ENCODE results near the gene DYNC1I1. TPM values are rescaled to one million over a fixed set of nuclear protein-coding genes. Genes with fewer than 3 reads are reported as not detected.

The DYNC1I1 gene
- total and polyA plus RNA-seq, 2 donors: 2.5 to 6.3 TPM

DNA sequence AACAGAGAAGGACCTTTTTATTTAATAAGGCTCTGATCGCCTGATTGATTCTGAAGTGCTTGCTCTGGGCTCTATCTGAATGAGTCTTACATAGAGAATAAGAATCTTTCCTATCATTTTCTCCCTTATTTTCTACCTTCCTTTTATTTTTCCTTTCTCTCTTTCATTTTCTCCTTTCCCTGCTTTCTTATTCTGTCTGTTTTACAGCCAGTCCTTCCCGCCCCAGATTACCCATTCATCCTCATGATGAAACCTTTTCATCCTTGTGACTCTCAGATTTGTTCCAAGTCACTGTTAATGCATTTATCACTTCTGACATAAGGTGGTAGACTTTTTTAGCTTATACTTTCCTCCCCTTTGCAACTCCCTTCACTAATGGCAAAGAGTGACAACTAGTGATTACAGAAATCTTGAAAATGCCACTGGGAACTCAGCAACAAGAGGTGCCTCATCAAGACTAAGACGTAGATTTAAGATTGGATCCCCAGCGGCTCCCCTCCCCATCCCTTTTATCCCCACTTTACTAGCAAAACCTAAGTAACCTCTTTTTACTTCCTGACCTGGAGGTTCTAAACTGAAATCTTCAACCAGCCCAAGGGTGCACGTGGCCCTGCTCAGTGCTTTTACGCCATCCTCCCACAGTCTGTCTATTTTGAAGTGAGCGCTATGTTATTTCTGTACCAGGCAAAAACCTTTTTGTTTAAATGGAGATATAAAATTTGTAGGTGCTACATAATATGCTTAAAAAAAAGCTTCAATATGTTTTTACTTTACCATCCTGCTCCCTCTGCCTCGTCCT lies 179.8 kb downstream of the DYNC1I1 start:
- no peaks in the 10 kb centered on the region for H3K9me3 ChIP-seq (ENCODE audit: control insufficient read depth in 2 of 2, insufficient read depth in 1 of 2, low read length in 1 of 2)
- DNase-seq (ENCODE audit: low read depth in 6 of 9, low spot score in 9 of 9): no peak
- WGBS: 88% methylated on average over 8 of the region's 8 CpGs
- H3K4me3 ChIP-seq (ENCODE audit: low read length in 2 of 2): no peak overlapping the region
- no peaks in the 10 kb centered on the region for H3K4me1 ChIP-seq (ENCODE audit: control insufficient read depth in 2 of 2, insufficient read depth in 2 of 2, low read length in 2 of 2)
- no peak overlapping the region for H3K27ac ChIP-seq (ENCODE audit: low read depth in 1 of 2, low read length in 1 of 2)
- no peaks in the 10 kb centered on the region for H3K27me3 ChIP-seq (ENCODE audit: control insufficient read depth in 2 of 2, insufficient read depth in 1 of 2, low read length in 1 of 2)
- H3K36me3 ChIP-seq (ENCODE audit: control insufficient read depth in 2 of 2, insufficient read depth in 2 of 2, low read length in 1 of 2): no peaks in the 10 kb centered on the region

DNA sequence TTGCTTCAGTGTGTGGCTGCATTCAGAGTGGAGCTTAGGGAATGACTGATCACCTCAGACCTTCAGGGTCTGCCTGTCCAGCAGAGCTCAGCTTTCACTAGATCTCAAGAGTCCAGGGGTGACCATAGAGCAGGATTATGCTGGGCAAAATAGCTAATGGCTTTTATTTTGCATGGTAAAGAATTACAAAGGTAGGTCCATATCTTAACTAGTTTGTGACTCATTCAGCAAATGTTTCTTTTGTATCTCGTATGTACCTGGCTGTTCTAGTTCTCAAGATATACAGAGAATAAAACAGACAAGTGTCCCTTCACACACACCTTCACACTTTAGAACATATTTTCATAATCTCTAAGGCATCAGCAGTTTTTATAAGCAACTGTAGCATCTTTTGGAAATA lies 180.5 kb downstream of the DYNC1I1 start:
- Histone ChIP-seq H3K36me3 (ENCODE audit: control insufficient read depth in 2 of 2, insufficient read depth in 2 of 2, low read length in 1 of 2) (no peaks in the 10 kb centered on the region), H3K4me3 (ENCODE audit: low read length in 2 of 2) (no peak overlapping the region), H3K27me3 (ENCODE audit: control insufficient read depth in 2 of 2, insufficient read depth in 1 of 2, low read length in 1 of 2) (no peaks in the 10 kb centered on the region), H3K27ac (ENCODE audit: low read depth in 1 of 2, low read length in 1 of 2) (no peak overlapping the region), H3K4me1 (ENCODE audit: control insufficient read depth in 2 of 2, insufficient read depth in 2 of 2, low read length in 2 of 2) (no peaks in the 10 kb centered on the region), H3K9me3 (ENCODE audit: control insufficient read depth in 2 of 2, insufficient read depth in 1 of 2, low read length in 1 of 2) (no peaks in the 10 kb centered on the region)
- DNase-seq (ENCODE audit: low read depth in 6 of 9, low spot score in 9 of 9): no peak
- WGBS: 82% methylated on average over 1 of the region's 1 CpG

DNA sequence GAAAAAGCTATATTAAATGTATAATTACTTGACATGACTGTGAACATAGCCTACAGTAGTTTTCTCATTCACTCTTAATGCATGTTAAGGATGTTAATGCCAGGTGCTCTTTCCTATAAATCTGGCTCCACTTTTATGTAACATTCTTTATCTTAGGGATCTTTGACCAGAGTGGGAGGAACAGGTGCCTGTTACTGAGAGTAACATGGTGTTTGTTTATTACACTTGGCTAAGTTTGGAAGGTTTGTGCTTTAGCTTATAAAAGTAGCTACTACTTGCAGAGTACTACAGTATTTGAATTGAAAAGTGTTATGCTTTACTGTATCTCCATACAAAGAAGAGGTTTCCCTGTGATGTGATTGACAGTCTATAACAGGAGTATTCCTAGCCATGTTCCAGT lies 183.4 kb downstream of the DYNC1I1 start:
- Histone ChIP-seq H3K4me3 (ENCODE audit: low read length in 2 of 2) (no peak overlapping the region), H3K27ac (ENCODE audit: low read depth in 1 of 2, low read length in 1 of 2) (no peak overlapping the region)
- no peak for DNase-seq (ENCODE audit: low read depth in 6 of 9, low spot score in 9 of 9)

DNA sequence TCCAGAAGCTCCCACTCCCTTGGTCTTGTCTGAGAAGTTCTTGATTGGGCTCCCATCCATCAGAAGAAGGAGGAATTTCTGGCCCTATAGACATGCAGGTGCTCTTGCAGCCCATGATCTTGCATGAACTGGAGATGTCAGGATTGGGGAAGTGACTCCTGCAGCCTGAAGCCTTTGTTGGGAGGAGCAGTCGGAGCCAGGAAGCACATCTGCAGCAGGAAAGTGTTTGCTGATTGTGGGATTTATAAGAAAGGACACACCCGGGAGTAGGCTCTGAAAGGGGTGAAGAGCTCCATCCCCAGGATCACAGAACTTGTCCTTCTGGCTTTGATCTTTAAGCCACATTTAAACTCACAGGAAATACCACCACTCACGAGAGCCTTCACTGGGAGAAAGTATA lies 185.2 kb downstream of the DYNC1I1 start:
- H3K9me3 ChIP-seq (ENCODE audit: control insufficient read depth in 2 of 2, insufficient read depth in 1 of 2, low read length in 1 of 2): no peaks in the 10 kb centered on the region
- H3K27me3 ChIP-seq (ENCODE audit: control insufficient read depth in 2 of 2, insufficient read depth in 1 of 2, low read length in 1 of 2): no peaks in the 10 kb centered on the region
- WGBS: 67% methylated on average over 3 of the region's 3 CpGs
- no peak overlapping the region for H3K27ac ChIP-seq (ENCODE audit: low read depth in 1 of 2, low read length in 1 of 2)
- H3K4me3 ChIP-seq (ENCODE audit: low read length in 2 of 2): no peak overlapping the region
- no peaks in the 10 kb centered on the region for H3K36me3 ChIP-seq (ENCODE audit: control insufficient read depth in 2 of 2, insufficient read depth in 2 of 2, low read length in 1 of 2)
- DNase-seq (ENCODE audit: low read depth in 6 of 9, low spot score in 9 of 9): no peak
- H3K4me1 ChIP-seq (ENCODE audit: control insufficient read depth in 2 of 2, insufficient read depth in 2 of 2, low read length in 2 of 2): no peaks in the 10 kb centered on the region

More for the DNA sequence above, 183.4 kb downstream of the DYNC1I1 start:
- H3K9me3 ChIP-seq (ENCODE audit: control insufficient read depth in 2 of 2, insufficient read depth in 1 of 2, low read length in 1 of 2): no peaks in the 10 kb centered on the region
- H3K27me3 ChIP-seq (ENCODE audit: control insufficient read depth in 2 of 2, insufficient read depth in 1 of 2, low read length in 1 of 2): no peaks in the 10 kb centered on the region
- no peaks in the 10 kb centered on the region for H3K4me1 ChIP-seq (ENCODE audit: control insufficient read depth in 2 of 2, insufficient read depth in 2 of 2, low read length in 2 of 2)
- H3K36me3 ChIP-seq (ENCODE audit: control insufficient read depth in 2 of 2, insufficient read depth in 2 of 2, low read length in 1 of 2): no peaks in the 10 kb centered on the region

DNA sequence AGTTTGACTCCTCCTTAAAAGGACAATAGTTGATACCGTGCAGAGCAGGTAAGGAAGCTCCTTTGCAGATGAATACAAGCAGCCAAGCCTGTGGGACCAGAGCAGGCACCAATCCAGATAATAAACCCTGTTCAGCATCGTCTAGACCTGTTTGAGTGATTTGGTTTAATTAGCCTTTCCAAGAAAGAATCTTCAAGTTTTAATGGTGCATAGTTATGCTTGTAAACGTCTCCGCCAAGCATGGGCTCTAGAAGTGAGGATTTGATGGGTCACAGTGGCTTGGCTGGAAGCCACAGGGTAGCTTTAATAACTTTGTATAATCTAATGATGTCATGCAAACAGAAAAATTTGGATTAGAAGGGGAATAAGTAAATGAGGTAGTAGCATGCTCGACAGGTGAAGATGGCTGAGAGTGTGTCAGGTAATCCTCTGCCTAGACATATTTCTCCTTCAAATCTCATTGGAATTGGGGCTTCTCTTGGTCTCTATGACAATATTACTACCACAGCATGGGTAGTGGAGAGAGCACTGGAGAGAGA lies 188.4 kb downstream of the DYNC1I1 start:
- 84% methylated on average over 5 of the region's 5 CpGs for WGBS
- DNase-seq (ENCODE audit: low read depth in 6 of 9, low spot score in 9 of 9): no peak

DNA sequence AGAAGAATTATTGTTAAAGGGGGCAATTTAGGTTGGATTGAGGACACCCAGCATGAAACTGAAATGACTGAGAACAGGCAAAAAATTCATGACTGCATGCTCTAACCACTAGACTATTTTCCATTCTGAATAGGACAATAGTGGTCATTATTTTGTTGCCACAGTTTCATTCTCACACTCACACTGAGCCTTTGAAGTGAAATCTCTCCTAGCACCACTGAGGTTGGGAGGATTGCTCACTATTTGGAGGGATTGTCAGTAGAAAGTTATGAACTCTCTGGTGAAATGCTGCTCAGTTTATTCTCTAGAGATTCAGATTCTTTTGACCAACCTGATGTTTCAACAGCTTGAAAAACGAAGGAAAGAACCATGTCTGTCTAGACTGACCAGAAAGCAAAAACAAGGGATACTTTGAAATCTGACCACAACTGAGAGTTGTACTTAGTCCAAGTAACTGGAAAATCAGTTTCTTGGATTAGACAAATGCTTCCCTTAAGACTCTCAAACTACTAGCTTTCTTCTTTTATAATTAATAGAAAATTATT lies 191.2 kb downstream of the DYNC1I1 start:
- H3K4me1 ChIP-seq (ENCODE audit: control insufficient read depth in 2 of 2, insufficient read depth in 2 of 2, low read length in 2 of 2): no peaks in the 10 kb centered on the region
- 58% methylated on average over 1 of the region's 1 CpG for WGBS
- no peak for DNase-seq (ENCODE audit: low read depth in 6 of 9, low spot score in 9 of 9)
- no peak overlapping the region for H3K4me3 ChIP-seq (ENCODE audit: low read length in 2 of 2)
- H3K9me3 ChIP-seq (ENCODE audit: control insufficient read depth in 2 of 2, insufficient read depth in 1 of 2, low read length in 1 of 2): no peaks in the 10 kb centered on the region
- no peaks in the 10 kb centered on the region for H3K27me3 ChIP-seq (ENCODE audit: control insufficient read depth in 2 of 2, insufficient read depth in 1 of 2, low read length in 1 of 2)
- no peaks in the 10 kb centered on the region for H3K36me3 ChIP-seq (ENCODE audit: control insufficient read depth in 2 of 2, insufficient read depth in 2 of 2, low read length in 1 of 2)
- H3K27ac ChIP-seq (ENCODE audit: low read depth in 1 of 2, low read length in 1 of 2): no peak overlapping the region

More for the DNA sequence above, 188.4 kb downstream of the DYNC1I1 start:
- no peaks in the 10 kb centered on the region for H3K36me3 ChIP-seq (ENCODE audit: control insufficient read depth in 2 of 2, insufficient read depth in 2 of 2, low read length in 1 of 2)
- H3K27me3 ChIP-seq (ENCODE audit: control insufficient read depth in 2 of 2, insufficient read depth in 1 of 2, low read length in 1 of 2): no peaks in the 10 kb centered on the region
- H3K4me3 ChIP-seq (ENCODE audit: low read length in 2 of 2): no peak overlapping the region
- no peaks in the 10 kb centered on the region for H3K4me1 ChIP-seq (ENCODE audit: control insufficient read depth in 2 of 2, insufficient read depth in 2 of 2, low read length in 2 of 2)
- H3K27ac ChIP-seq (ENCODE audit: low read depth in 1 of 2, low read length in 1 of 2): no peak overlapping the region
- no peaks in the 10 kb centered on the region for H3K9me3 ChIP-seq (ENCODE audit: control insufficient read depth in 2 of 2, insufficient read depth in 1 of 2, low read length in 1 of 2)

DNA sequence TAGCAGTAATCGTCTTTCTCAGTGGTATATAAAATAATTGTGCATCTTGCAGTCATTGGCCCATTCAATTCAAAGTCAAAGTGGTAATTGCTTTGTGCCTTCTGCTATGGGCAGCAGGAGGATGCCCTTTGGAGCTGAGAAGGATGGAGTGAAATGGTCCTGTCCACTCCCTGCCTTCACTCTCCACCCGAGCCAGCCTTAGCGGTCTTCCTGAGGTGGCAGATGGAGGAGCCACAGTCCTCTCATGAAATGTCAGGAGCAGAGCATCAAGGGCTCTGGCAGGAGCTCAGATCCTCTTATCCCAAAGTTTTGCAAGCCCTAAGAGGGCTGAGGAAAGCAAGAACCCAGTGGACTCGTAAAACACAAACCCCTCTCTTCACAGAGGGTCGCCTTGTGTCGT lies 199.4 kb downstream of the DYNC1I1 start:
- H3K4me3 ChIP-seq (ENCODE audit: low read length in 2 of 2): no peak overlapping the region
- H3K27me3 ChIP-seq (ENCODE audit: control insufficient read depth in 2 of 2, insufficient read depth in 1 of 2, low read length in 1 of 2): no peaks in the 10 kb centered on the region
- DNase-seq (ENCODE audit: low read depth in 6 of 9, low spot score in 9 of 9): no peak
- no peaks in the 10 kb centered on the region for H3K9me3 ChIP-seq (ENCODE audit: control insufficient read depth in 2 of 2, insufficient read depth in 1 of 2, low read length in 1 of 2)
- H3K27ac ChIP-seq (ENCODE audit: low read depth in 1 of 2, low read length in 1 of 2): no peak overlapping the region
- WGBS: 95% methylated on average over 6 of the region's 6 CpGs
- no peaks in the 10 kb centered on the region for H3K36me3 ChIP-seq (ENCODE audit: control insufficient read depth in 2 of 2, insufficient read depth in 2 of 2, low read length in 1 of 2)
- no peaks in the 10 kb centered on the region for H3K4me1 ChIP-seq (ENCODE audit: control insufficient read depth in 2 of 2, insufficient read depth in 2 of 2, low read length in 2 of 2)

DNA sequence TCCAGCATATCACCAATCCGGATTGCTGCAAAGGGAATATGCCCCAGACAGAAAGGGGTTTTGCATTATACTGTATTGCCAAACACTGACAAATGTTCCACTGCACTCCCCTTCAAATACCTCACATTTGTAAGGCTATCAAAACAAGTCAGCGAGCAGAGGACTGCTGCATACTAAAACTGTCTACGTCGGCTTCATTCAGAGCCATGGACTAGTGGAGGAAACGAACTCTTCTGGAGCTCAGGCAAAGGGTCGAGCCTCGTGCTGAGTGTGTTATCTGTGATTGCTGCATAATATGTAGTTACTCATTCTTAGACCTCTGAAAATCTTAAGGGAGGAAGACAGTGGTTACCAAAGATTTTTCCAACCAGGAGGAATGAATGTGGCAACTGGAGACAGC lies 200.2 kb downstream of the DYNC1I1 start:
- DNase-seq (ENCODE audit: low read depth in 6 of 9, low spot score in 9 of 9): no peak
- H3K9me3 ChIP-seq (ENCODE audit: control insufficient read depth in 2 of 2, insufficient read depth in 1 of 2, low read length in 1 of 2): no peaks in the 10 kb centered on the region
- no peaks in the 10 kb centered on the region for H3K27me3 ChIP-seq (ENCODE audit: control insufficient read depth in 2 of 2, insufficient read depth in 1 of 2, low read length in 1 of 2)
- no peaks in the 10 kb centered on the region for H3K4me1 ChIP-seq (ENCODE audit: control insufficient read depth in 2 of 2, insufficient read depth in 2 of 2, low read length in 2 of 2)
- no peak overlapping the region for H3K4me3 ChIP-seq (ENCODE audit: low read length in 2 of 2)
- H3K27ac ChIP-seq (ENCODE audit: low read depth in 1 of 2, low read length in 1 of 2): no peak overlapping the region
- 82% methylated on average over 7 of the region's 7 CpGs for WGBS
- H3K36me3 ChIP-seq (ENCODE audit: control insufficient read depth in 2 of 2, insufficient read depth in 2 of 2, low read length in 1 of 2): no peaks in the 10 kb centered on the region

DNA sequence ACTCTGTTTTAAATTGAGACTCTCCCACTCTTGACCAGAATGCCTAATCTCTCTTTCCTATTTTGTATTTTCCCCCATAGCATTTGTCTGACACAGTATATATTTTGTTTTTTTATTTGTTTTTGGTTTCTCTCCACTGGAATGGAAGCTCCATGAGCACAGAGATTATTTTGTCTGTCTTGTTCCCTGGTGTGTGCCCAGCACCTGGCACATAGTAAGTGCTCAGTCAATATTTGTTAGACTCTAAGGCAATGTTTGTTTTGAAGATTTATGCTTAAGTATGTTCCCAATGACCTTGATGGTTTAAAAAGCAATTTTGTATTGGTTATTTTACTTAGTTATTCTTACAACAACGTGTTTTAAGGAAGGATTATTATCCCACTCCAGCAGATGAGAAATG lies 201.8 kb downstream of the DYNC1I1 start:
- no peaks in the 10 kb centered on the region for H3K4me1 ChIP-seq (ENCODE audit: control insufficient read depth in 2 of 2, insufficient read depth in 2 of 2, low read length in 2 of 2)
- no peak overlapping the region for H3K4me3 ChIP-seq (ENCODE audit: low read length in 2 of 2)
- no peak overlapping the region for H3K27ac ChIP-seq (ENCODE audit: low read depth in 1 of 2, low read length in 1 of 2)
- DNase-seq (ENCODE audit: low read depth in 6 of 9, low spot score in 9 of 9): no peak
- H3K9me3 ChIP-seq (ENCODE audit: control insufficient read depth in 2 of 2, insufficient read depth in 1 of 2, low read length in 1 of 2): no peaks in the 10 kb centered on the region
- H3K27me3 ChIP-seq (ENCODE audit: control insufficient read depth in 2 of 2, insufficient read depth in 1 of 2, low read length in 1 of 2): no peaks in the 10 kb centered on the region
- WGBS: 88% methylated on average over 1 of the region's 1 CpG
- no peaks in the 10 kb centered on the region for H3K36me3 ChIP-seq (ENCODE audit: control insufficient read depth in 2 of 2, insufficient read depth in 2 of 2, low read length in 1 of 2)
